Measurements from ENCODE around the gene TMPRSS9. TPM values are rescaled to one million over a fixed set of nuclear protein-coding genes. Genes with fewer than 3 reads are reported as not detected.

The TMPRSS9 gene
- total RNA-seq, 4 donors from 2014 or later = 0.19 TPM; not detected in 3

GRCh38 chr19:2428756-2429711, 69.0 kb downstream of the TMPRSS9 start:
- Histone ChIP-seq H3K9me3 (no peaks in the 10 kb centered on the region), H3K27me3 (no peaks in the 10 kb centered on the region), H3K36me3 (peaks cover 0 to 66% (median 13%) of the 10 kb centered on the region in 3 donors), H3K4me3 (peak overlapping the region in 2 of 4 donors; percentile 79), H3K4me1 (peaks cover 23 to 48% (median 30%) of the 10 kb centered on the region in 3 donors), H3K27ac (peak overlapping the region; percentile 93 to 98 (median 98))
- WGBS, 2 donors = 82% methylated on average over 3 to 5 of the region's 37 CpGs
- DNase-seq = no peak
- intact Hi-C loops (cut with DNase I) = no loop called here
- TF ChIP-seq, protein P1, sequence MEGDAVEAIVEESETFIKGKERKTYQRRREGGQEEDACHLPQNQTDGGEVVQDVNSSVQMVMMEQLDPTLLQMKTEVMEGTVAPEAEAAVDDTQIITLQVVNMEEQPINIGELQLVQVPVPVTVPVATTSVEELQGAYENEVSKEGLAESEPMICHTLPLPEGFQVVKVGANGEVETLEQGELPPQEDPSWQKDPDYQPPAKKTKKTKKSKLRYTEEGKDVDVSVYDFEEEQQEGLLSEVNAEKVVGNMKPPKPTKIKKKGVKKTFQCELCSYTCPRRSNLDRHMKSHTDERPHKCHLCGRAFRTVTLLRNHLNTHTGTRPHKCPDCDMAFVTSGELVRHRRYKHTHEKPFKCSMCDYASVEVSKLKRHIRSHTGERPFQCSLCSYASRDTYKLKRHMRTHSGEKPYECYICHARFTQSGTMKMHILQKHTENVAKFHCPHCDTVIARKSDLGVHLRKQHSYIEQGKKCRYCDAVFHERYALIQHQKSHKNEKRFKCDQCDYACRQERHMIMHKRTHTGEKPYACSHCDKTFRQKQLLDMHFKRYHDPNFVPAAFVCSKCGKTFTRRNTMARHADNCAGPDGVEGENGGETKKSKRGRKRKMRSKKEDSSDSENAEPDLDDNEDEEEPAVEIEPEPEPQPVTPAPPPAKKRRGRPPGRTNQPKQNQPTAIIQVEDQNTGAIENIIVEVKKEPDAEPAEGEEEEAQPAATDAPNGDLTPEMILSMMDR (IDR thresholded peaks at IDR 0.05) = no peak
- TF ChIP-seq POLR2A (IDR thresholded peaks at IDR 0.05) = no peak

GRCh38 chr19:2429917-2430535, 70.0 kb downstream of the TMPRSS9 start:
- TF ChIP-seq, protein P1 (IDR thresholded peaks at IDR 0.05) = no peak
- TF ChIP-seq POLR2A (IDR thresholded peaks at IDR 0.05) = no peak
- DNase-seq = no peak
- intact Hi-C loops (cut with DNase I) = no loop called here
- WGBS, 2 donors = 77 to 90% methylated on average over 10 to 16 of the region's 25 CpGs
- Histone ChIP-seq H3K4me1 (peaks cover 21 to 38% (median 23%) of the 10 kb centered on the region in 3 donors), H3K9me3 (no peaks in the 10 kb centered on the region), H3K4me3 (no peak overlapping the region), H3K36me3 (peaks cover 8 to 66% (median 23%) of the 10 kb centered on the region in 3 donors), H3K27ac (no peak overlapping the region), H3K27me3 (no peaks in the 10 kb centered on the region)

DNA sequence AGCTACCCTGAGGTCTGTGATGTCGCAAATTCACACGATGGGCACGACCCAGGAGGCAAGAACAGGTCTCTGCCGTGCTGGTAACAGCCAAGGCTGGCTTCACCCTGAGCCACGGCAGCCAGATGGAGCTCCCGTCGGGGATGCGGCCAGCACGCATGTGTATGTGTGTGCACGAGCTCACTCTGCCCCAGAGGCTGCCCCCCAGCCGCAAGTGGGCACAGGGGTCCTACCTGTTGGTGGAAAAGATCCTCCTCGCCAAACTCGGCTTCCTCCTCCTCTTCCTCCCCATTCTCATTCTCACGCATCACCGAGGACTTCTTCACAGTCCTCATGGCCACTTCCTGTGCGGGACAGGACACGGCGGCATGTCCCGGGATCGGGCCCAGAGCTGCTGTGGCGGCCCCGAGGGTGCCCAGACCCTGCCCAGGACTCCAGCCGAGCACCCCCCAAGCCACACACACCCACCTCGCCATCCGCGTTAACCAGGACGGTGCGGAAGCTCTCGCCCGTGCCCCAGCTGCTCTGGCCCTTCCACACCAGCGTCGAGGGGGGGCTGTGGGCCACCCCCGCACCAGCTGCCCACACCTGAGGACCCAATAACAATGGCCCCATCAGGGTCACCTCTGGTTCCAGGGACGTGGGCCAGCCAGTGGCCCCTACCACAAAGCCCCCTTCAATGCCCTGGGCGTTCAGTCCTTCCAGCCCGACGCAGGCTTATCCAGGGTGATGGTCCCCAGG, 71.4 kb downstream of the TMPRSS9 start:
- no peak overlapping the region for H3K4me3 ChIP-seq
- H3K4me1 ChIP-seq = peaks cover 6 to 23% (median 11%) of the 10 kb centered on the region in 3 donors
- no peaks in the 10 kb centered on the region for H3K9me3 ChIP-seq
- H3K27ac ChIP-seq = no peak overlapping the region
- DNase-seq = no peak
- intact Hi-C loops (cut with DNase I) = no loop called here
- no peaks in the 10 kb centered on the region for H3K27me3 ChIP-seq
- 85 to 88% methylated on average over 5 to 13 of the region's 37 CpGs for WGBS, 2 donors
- TF ChIP-seq, protein P1 (IDR thresholded peaks at IDR 0.05) = no peak
- no peak for TF ChIP-seq POLR2A (IDR thresholded peaks at IDR 0.05)
- H3K36me3 ChIP-seq = peaks cover 15 to 66% (median 23%) of the 10 kb centered on the region in 3 donors

DNA sequence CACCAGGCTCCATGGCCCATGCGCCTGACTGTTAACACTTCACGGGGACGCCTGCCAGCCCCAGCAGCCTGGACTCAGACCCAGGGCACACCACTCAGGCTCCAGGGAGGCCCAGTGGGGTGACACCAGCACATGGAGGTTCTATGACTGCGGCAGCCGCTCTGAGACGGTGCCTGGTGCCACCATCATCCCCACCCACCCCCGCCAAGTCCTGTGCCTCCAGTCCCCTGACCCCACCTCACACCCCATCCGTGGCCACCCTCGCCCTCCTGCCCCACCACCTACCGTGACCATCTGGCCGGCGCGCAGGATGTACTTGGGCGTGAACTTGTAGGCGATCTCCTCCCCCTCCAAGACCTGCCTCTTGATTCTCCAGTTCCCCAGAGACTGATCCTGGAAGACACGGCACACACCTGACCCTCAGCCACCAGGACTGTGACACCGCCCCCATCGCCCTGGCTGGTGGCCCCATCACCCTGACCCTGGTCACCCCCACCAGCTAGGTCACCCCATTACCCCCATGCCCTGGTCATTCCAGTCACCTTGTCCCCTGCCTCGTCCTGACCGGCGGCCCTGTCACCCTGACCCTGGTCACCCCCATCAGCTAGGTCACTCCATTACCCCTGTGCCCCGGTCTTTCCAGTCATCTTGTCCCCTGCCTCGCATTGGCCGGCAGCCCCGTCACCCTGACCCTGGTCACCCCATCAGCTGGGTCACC, 72.2 kb downstream of the TMPRSS9 start:
- Histone ChIP-seq H3K27ac (no peak overlapping the region), H3K36me3 (peaks cover 15 to 73% (median 29%) of the 10 kb centered on the region in 3 donors), H3K4me3 (no peak overlapping the region), H3K27me3 (no peaks in the 10 kb centered on the region), H3K9me3 (no peaks in the 10 kb centered on the region), H3K4me1 (peaks cover 0 to 17% (median 7%) of the 10 kb centered on the region in 3 donors)
- no peak for DNase-seq
- TF ChIP-seq, protein P1 (IDR thresholded peaks at IDR 0.05) = no peak
- TF ChIP-seq POLR2A (IDR thresholded peaks at IDR 0.05) = no peak
- WGBS, 2 donors = 96 to 97% methylated on average over 7 to 17 of the region's 25 CpGs
- intact Hi-C loops (cut with DNase I) = no loop called here
